HPDE6-E6E7 (cell line): ENCODE results near the gene SH3BP5L.
"Not testable (repeated sequence)": the region's sequence is repeated elsewhere in the genome, so short reads cannot be mapped to it uniquely, and the experiment has no call there.

Source experiments
- DNase-seq: peaks from one replicate; pipeline ENCODE4 v3.0.0; 2011; ENCODE audit warnings: missing footprints; ENCODE audit errors: extremely low spot score

SH3BP5L gene

DNA sequence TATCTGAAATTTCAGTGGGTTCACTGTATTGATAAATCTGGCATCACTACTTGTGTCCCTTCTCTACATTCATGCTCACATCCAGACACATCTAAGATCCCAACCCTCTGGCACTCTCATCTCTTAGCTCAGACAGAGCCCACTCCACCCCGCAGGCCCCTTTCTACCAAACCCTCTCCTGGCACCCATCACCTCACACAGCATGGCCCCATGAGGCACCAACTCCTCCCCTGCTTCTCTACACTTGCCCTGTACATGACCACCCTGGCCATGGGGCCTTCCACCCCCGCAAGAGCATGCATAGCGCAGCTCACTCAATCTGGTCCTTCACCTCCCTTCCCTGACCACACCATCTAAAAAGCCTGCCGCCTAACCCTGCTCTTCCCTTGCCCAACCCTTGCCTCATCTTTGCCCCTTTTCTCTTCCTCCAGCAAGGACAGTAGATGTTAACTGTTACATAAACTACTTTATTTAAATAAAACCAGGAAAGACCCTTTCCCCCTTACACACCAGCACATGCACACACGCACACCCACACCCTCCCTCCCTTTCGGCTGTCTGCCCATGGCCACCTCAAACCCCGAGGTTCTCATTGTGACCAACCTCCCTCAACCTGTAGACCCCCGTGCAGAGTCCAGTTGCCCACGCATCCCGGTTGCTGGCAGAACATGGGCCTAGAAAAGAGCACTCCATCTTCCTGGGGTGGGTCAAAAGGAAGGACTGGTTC is 15.6 kb downstream of the SH3BP5L start:
- no peak for DNase-seq

DNA sequence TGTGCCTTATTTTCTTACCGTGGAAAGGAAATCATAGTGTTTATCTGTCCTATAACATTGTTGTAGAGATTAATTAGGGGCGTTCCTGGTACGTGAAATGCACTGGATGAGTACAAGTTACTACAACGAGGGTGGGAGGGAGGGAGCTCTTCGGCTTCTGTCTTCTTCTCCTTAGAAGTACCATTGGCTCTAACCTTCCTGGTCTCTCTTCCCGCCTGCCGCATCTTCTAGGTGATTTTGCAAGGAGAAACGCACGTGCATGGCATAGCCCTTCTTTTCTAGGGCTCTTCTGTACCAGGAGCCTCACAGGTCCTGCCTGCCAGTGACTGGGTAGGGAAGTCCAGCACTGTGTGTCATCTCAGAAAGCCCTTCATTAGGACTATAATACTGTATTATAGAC is 16.8 kb downstream of the SH3BP5L start:
- no peak for DNase-seq

DNA sequence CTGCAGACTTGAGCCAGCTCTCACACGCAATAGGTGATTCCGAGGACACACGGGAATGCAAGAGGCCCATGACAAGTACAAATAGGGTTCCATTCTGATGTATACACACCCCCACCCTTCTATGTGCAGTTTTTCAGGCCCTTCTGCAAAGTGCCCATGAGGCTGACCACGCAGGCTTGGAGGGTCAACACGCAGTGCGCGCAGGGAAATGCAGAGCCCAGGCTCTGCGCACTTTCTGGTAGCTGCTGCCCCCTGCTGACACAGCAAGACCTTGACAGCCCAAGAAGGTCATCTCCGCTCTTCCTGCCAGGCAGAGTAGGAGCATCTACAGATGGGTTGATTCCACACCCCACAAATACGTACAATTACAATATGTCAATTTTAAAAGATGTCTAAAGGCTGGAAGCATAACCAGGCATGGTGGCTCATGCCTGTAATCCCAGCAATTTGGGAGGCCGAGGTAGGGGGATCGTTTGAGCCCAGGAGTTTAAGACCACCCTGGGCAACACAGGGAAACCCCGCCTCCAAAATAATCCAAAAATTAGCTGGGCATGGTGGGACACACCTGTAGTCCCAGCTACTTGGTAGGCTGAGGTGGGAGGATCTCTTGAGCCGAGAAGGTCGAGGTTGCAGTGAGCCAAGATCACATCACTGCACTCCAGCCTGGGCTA is 18.5 kb downstream of the SH3BP5L start:
- DNase-seq = no peak

DNA sequence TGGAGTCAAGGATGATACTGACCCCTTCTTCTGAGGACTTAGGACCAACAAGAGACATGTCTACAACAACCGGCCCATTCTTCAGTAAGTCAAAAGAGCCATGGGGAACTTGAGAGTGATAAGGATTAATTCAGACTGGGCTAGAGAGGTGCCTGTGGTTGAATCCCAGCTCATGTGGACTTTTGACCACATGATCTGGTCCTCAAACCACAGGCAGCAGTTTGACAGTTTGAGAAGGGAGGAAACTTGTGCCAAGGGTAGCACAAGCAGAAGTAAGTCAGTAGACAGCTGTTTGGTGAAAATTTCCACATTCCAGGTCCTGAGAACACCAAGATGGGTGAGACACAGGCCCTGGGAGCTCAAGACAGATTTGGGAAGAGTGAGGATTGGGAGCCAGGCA is 19.8 kb downstream of the SH3BP5L start:
- no peak for DNase-seq

DNA sequence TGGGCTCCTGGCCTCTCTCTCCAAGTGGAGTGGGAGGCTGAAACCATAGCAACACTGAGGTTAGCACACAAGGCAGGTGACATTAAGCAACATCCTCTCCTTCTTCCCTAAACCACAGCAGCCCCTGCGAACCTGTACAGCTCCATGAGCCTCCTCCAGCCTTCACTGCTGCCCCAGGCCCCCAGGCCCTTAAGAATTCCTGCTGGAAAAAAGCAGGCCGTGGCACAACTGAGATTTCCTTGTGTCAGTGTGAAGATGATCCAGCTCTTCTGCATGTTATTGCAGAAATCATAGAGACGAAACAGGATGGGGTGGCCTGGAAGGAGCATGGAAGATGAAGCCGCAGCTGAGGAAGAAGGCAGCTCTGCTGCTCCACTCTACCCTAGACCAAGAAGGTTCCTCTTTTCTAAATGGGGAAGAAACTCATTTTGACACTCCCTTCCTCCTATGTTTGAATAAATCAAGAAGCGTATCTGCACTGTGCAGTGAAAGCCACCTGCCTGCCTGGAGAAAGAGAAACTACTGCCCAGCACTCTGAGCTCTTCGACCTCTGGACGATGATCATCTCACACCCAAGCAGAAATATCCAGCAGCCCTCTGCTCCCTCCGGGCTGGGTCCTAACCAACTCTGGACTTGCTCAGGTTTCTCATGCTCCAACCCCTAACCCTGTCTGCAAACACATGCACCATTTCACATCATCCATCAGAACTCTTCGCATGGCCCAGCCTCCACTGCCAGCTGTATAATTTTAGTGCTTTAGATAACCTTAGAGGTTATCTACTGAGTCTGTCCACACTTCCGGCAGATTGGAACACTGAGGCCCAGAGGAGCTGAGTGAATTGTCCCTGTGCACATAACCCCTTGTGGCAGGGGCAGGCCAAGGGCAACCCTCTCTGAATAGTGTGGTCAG is 20.7 kb downstream of the SH3BP5L start:
- no peak for DNase-seq

DNA sequence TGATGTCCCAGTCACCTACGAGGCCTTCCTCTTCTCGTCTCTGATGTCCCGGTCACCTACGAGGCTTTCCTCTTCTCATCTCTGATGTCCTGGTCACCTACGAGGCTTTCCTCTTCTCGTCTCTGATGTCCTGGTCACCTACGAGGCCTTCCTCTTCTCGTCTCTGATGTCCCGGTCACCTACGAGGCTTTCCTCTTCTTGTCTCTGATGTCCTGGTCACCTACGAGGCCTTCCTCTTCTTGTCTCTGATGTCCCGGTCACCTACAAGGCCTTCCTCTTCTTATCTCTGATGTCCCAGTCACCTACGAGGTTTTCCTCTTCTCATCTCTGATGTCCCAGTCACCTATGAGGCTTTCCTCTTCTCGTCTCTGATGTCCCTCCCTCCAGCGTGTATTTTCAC is 22.2 kb downstream of the SH3BP5L start:
- not testable (repeated sequence) for DNase-seq

DNA sequence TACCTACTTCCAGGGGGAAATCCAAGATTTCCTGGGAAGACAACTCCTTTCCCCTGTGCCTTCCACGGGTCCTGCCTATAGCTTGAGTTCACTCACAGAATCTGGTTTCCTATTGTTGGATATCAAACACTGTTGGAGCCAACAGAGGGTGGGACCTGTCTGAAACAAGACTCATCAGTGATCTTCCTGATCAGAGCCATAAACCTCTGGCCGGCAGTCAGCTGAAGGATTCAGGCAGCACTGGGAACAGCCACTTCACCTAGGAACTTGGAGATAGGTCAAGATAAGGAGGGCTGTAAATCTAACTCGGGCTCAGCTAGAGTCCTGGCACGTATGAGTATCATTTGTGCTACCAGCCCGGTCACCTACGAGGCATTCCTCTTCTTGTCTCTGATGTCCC is 23.3 kb downstream of the SH3BP5L start:
- DNase-seq = no peak

DNA sequence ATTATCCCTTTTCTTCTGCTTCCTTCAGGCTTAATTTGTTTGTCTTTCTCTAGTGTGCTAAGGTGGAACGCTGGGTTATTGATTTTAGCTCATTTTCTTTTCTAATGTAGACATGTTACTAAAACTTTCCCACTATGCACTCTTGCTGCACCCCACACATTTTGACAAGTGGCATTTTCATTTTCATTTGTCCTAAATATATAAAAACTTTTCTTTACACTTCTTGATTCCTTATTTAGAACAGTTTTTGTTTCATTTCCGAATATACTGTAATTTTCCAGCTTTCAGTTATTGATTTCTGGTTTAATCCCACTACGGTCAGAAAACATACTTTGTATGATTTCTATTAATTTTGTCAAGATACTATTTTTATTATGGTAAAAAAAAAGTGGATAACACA is 25.3 kb downstream of the SH3BP5L start:
- DNase-seq = no peak

DNA sequence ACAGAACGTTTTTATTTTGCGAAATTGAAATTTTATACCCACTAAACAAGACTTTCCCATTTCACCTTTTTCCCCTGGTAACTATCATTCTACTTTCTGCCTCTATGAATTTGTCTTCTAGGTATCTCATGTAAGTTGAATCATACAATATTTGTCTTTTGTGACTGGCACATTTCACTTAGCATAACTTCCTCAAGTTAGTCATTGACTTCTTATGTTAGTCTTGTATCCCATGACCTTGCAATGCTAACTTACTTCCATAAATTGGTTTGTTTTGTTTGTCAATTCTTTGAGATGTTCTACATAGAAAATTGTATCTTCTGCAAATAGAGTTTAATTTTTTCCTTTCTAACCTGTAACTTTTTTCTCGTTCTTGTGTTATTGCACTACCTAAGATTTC is 26.9 kb downstream of the SH3BP5L start:
- DNase-seq = no peak

DNA sequence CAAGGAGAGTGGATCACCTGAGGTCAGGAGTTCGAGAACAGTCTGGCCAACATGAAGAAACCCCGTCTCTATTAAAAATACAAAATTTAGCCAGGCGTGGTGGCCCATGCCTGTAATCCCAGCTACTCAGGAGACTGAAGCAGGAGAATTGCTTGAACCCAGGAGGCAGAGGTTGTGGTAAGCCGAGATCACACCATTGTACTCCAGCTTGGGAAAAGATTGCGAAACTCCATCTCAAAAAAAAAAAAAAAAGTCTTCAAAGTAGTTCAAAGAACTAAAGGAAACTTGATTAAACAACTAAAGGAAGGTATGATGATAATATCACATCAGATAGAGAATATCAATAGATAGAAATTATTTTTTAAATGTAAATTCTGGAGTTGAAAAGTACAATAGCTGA is 31.1 kb downstream of the SH3BP5L start:
- not testable (repeated sequence) for DNase-seq

DNA sequence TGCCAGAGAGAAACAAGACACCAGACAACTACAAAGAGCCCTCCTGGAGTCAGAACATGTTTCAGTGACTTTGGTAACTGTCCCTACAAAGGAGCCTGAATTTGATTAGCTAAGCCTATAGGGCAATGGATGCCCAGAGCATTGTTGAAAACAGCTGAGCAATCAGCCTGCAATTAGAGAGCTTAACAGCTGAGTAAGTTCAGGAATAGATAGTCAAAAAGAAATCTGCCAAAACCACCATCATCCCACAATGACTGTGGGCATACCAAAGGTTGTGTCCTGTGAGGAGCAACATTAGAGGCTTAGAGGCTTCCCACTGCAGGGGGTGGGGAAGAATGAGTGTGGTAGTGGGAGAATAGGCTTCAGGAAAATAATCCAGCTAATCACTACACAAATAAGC is 32.1 kb downstream of the SH3BP5L start:
- DNase-seq = no peak

DNA sequence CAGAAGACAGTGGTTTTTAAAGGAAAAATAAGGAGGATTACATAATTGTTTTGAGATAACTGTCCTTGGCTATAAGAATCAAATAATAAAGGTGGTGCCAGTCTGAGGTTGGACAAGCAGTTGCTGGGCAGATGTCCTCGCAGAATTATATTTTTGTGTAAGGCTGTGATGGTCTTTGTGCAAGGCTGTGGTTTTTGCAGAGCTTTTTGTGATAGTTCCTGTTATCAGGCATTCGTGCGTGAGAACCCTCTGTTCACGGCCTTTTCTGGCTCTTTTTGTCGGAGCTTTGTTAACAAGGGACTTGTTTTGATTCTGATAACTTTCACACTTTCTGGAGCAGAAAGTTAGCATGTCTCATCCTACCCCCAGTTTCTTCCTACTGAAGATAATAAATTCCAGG is 33.4 kb downstream of the SH3BP5L start:
- DNase-seq = no peak

DNA sequence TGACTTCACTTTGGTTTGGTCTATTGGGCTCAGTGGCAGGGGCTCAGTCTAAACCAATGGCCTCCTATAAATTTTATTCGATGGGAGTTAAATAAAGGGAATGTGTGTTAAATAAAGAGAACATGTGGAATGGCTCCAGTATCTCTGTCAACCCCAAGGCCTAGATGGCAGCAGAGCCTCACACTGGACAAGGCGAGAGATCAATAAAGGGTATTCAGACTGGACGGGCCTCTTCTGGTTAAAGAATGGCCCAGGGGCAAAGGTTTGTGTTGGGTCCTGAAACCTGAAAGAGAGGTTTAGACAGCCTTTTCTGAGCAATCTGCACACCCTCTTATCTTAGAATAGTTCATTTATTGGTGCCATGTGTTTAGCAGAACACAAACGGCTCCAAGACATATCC is 34.7 kb downstream of the SH3BP5L start:
- no peak for DNase-seq

DNA sequence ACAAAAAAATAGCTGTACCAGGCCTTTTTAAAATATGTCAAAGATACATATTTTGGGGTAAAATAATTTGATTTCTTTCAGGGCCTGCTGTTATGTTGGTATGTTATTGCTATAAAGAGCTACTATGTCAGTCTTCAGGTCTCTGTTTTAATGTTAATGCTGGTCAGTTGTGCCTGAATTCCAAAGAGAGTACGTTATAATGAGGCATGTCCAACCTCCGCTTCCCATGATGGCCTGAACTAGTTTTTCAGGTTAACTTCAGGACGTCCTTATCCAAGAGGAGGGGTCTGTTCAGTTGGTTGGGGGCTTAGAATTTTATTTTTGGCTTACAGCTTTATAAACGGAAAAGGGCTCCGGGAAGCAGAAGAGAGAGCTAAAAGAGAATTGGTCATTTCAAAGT is 35.3 kb downstream of the SH3BP5L start:
- no peak for DNase-seq

DNA sequence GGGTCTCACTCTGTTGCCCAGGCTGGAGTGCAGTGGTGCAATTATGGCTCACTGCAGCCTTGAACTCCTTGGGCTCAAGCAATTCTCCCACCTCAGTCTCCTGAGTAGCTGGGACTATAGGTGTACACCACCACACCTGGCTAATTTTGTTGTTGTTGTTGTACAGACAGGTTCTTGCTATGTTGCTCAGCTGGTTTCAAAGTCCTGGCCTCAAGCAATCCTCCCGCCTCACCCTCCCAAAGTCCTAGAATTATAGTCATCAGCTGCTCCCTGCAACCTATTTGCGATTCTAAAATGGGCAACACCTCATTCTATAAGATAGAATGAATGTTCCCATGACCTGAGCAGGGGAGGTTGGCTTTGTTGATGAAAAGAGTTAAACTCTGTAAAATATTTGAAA is 36.4 kb downstream of the SH3BP5L start:
- DNase-seq = not testable (repeated sequence)

DNA sequence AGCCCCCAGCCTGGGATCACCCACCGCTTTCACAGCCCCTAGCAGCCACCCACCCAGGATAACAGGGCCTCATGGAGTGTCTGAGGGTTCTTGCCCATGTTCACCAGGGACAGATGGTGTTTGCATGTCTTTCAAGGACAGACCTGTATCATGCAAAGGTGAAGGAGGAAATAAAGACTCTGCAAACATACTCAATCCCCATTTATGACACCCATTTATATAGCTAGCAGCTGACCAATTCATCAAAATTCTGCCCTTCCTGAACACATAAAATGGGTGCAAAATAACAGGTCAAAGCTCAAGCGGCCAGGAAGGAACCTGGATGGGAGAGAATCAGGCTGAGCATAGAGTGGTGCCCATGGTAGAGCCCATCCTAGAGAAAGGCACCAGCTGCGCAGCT is 37.4 kb downstream of the SH3BP5L start:
- DNase-seq = no peak

DNA sequence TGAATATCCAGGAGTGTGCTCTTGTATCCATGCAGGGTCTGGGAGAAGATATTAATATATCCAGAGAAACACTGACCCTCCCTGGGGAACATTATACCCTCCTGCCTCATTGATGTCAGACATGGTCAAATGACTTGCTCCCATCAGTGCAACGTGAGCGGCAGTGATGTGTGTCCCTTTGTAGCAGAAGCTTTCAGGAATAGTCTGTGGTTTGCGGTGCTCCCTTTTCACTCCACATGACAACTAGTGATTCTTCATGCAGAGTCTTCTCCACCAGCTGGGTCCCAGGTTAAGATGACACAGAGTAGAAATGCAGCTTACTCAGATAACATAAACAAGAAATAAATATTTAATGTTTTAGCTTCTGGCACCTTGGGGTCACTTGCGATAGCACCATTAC is 38.3 kb downstream of the SH3BP5L start:
- no peak for DNase-seq

DNA sequence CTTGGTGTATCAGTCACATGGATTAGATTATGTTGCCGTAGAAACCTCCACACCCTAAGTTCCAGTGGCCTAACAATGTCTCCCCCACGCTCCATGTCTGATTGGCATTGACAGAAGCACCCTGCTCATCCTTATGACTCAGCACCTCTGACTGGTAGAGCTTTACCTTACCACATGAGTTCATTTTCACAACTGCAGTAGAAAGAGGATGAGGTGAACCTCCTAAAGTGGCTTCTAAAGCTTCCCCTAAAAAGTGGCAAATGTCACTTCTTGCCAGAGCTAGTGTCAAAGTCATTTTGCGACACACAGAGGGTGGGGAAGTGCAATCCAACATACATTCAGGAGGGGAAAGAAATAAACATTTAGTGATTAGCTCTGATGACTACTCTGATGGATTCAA is 39.6 kb downstream of the SH3BP5L start:
- DNase-seq = no peak

DNA sequence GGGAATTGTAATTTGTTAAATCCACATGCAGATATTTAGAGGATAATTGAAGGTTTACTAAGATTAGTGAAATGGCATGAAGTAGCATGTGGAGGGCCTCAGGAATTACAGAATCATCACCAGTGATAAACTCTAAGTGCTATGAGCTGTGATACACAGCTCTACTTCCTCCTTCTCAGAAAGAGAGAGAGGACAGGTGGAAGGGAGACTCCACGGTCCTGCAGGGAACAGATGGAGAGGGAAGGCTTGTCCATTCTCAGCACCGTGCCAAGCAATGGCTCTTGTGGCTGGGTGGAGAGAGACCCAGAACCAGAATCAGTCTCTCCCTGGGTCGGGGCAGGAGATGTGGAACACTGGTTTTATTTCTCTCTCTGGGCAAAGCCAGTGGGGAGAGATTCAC is 42.3 kb downstream of the SH3BP5L start:
- no peak for DNase-seq

DNA sequence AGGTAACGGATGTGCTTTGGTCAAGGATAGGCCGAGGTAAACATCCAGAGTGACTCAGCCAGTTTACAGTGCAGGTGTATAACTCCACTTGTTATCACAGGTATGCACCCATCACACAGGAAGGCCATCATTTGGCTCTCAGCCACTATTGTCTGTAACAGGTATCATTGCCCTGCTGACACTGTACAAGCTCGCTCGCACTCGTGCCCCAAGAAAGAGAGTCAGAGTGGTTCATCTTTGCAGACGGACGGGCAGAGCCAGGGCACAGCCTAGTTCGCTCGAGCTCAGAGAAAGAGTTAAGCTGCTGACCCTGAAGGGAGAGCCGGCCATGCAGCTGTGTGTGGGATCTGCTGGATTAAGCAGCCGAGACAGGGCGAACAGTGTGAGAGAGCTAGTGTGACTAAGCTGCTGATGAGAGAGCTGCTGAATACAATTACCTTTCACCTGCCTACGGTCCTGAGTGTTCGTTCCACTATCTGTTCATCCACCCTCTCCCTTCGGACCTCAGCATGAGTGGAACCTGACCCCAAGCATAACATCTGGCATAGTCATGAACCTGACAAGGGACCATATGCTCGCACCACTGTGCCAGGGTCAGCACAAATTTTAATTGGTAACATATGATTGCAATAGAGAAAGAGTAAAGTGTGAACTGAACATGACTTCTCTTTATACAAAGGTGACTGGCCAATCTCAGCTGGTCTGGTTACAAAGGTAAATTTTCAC is 43.1 kb downstream of the SH3BP5L start:
- no peak for DNase-seq

DNA sequence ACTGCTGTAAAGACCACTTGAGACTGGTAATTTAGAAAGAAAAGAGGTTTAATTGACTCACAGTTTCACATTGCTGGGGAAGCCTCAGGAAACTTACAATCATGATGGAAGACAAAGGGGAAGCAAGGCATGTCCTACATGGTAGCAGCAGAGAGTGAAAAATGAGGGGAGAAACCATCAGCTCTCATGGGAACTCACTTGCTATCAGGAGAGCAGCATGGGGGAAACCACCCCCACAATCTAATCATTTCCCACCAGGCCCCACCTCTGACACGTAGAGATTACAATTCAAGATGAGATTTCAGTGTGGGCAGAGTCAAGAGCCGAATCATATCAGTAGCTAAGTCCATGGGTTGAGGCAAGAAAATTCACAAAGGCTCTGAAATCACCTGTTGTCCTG is 46.4 kb downstream of the SH3BP5L start:
- no peak for DNase-seq

DNA sequence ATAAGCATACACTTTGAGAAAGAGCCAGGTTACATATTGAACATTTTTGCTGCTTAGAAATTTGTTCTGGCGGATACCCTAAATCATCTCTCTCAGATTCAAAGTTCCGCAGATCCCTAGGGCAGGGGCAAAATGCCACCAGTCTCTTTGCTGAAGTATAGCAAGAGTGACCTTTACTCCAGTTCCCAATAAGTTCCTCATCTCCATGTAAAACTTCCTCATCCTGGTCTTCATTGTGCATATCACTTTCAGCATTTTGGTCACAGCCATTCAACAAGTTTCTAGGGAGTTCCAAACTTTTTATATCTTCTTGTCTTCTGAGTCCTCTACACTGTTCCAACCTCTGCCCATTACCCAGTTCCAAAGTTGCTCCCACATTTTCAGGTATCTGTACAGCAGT is 46.8 kb downstream of the SH3BP5L start:
- DNase-seq = no peak
